Ishikawa (cell line): ENCODE results near the gene CATSPERB.
A peak's percentile ranks its signal among the peaks of the same experiment; 100 is the strongest.

Experiments used
- CEBPB ChIP-seq: IDR thresholded peaks from 2 replicates; pipeline ENCODE4 v1.6.1; 2012
- CREB1 ChIP-seq: IDR thresholded peaks from 2 replicates; pipeline ENCODE4 v1.6.1; 2012; ENCODE audit warnings: low read depth
- EGR1 ChIP-seq: IDR thresholded peaks from 2 replicates; pipeline ENCODE4 v1.6.1; 2012
- EP300 ChIP-seq: IDR thresholded peaks from 2 replicates; pipeline ENCODE4 v1.6.1; 2012; ENCODE audit warnings: borderline replicate concordance
- FOXM1 ChIP-seq: IDR thresholded peaks from 2 replicates; pipeline ENCODE4 v1.6.1; 2012; ENCODE audit warnings: low read depth, borderline replicate concordance
- NFIC ChIP-seq: IDR thresholded peaks from 2 replicates; pipeline ENCODE4 v1.6.1; 2012
- RAD21 ChIP-seq: IDR thresholded peaks from 2 replicates; pipeline ENCODE4 v1.6.1; 2012; ENCODE audit warnings: low read depth
- TAF1 ChIP-seq: IDR thresholded peaks from 2 replicates; pipeline ENCODE4 v1.6.1; 2012; ENCODE audit warnings: low read depth, mild to moderate bottlenecking
- TCF12 ChIP-seq: IDR thresholded peaks from 2 replicates; pipeline ENCODE4 v1.6.1; 2012; ENCODE audit warnings: low read depth
- TEAD4 ChIP-seq: IDR thresholded peaks from 2 replicates; pipeline ENCODE4 v1.6.1; 2012
- YY1 ChIP-seq: IDR thresholded peaks from 2 replicates; pipeline ENCODE4 v1.6.1; 2012; ENCODE audit warnings: low read depth
- ZBTB7A ChIP-seq: IDR thresholded peaks from 2 replicates; pipeline ENCODE4 v1.6.1; 2012; ENCODE audit warnings: low read depth
- TF ChIP-seq, protein P1 (sequence below): IDR thresholded peaks from 2 replicates; pipeline ENCODE4 v1.6.1; 2012
- TF ChIP-seq, protein P2 (sequence below): IDR thresholded peaks from 2 replicates; pipeline ENCODE4 v1.6.1; 2012
- TF ChIP-seq, protein P3 (sequence below): IDR thresholded peaks from 2 replicates; pipeline ENCODE4 v1.6.1; 2012; ENCODE audit warnings: low read depth, mild to moderate bottlenecking

The CATSPERB gene

GRCh38 chr14:91755570-91756295 is 23.8 kb upstream of the CATSPERB start:
- TF ChIP-seq CREB1 (0 out of 2 replicates have a peak, but pooled peaks have one; percentile 18), EP300 (peak; percentile 74; the same call in 1 of the 2 replicates), EGR1 (no peak), YY1 (no peak), TEAD4 (peak; percentile 83), FOXM1 (peak; percentile 80), TCF12 (peak; percentile 60), NFIC (peak; percentile 62), ZBTB7A (no peak), RAD21 (no peak), TAF1 (no peak), CEBPB (peak; percentile 99)
- TF ChIP-seq, protein P1, sequence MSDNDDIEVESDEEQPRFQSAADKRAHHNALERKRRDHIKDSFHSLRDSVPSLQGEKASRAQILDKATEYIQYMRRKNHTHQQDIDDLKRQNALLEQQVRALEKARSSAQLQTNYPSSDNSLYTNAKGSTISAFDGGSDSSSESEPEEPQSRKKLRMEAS: 0 out of 2 replicates have a peak, but pooled peaks have one; percentile 31
- TF ChIP-seq, protein P2, sequence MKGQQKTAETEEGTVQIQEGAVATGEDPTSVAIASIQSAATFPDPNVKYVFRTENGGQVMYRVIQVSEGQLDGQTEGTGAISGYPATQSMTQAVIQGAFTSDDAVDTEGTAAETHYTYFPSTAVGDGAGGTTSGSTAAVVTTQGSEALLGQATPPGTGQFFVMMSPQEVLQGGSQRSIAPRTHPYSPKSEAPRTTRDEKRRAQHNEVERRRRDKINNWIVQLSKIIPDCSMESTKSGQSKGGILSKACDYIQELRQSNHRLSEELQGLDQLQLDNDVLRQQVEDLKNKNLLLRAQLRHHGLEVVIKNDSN: no peak
- TF ChIP-seq, protein P3, sequence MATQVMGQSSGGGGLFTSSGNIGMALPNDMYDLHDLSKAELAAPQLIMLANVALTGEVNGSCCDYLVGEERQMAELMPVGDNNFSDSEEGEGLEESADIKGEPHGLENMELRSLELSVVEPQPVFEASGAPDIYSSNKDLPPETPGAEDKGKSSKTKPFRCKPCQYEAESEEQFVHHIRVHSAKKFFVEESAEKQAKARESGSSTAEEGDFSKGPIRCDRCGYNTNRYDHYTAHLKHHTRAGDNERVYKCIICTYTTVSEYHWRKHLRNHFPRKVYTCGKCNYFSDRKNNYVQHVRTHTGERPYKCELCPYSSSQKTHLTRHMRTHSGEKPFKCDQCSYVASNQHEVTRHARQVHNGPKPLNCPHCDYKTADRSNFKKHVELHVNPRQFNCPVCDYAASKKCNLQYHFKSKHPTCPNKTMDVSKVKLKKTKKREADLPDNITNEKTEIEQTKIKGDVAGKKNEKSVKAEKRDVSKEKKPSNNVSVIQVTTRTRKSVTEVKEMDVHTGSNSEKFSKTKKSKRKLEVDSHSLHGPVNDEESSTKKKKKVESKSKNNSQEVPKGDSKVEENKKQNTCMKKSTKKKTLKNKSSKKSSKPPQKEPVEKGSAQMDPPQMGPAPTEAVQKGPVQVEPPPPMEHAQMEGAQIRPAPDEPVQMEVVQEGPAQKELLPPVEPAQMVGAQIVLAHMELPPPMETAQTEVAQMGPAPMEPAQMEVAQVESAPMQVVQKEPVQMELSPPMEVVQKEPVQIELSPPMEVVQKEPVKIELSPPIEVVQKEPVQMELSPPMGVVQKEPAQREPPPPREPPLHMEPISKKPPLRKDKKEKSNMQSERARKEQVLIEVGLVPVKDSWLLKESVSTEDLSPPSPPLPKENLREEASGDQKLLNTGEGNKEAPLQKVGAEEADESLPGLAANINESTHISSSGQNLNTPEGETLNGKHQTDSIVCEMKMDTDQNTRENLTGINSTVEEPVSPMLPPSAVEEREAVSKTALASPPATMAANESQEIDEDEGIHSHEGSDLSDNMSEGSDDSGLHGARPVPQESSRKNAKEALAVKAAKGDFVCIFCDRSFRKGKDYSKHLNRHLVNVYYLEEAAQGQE: no peak

GRCh38 chr14:91754819-91755218 is 22.9 kb upstream of the CATSPERB start:
- TF ChIP-seq YY1 (no peak), CEBPB (no peak), TEAD4 (0 out of 2 replicates have a peak, but pooled peaks have one; percentile 17), NFIC (peak; percentile 55), RAD21 (no peak), ZBTB7A (no peak), FOXM1 (no peak), EP300 (no peak)
- TF ChIP-seq, protein P2: no peak
- TF ChIP-seq, protein P1: no peak; the same call in 1 of the 2 replicates

DNA sequence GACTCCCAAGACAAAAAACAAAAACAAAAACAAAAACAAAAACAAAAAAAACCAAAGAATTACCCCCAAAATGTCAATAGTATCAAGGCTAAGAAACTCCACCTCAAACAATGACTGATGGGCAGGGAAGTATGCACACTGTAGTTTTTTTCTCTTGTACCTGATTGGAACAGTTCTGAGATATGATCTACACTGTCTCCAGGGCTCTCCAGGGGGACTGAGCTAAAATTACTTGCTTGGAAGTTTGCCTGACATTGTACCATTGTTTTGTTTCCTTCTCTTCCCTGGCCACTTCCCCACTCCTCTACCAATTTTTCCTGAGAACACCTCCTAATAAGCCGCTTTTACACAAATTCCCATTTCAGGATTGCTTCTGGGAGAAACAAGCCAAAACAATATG is 22.3 kb upstream of the CATSPERB start:
- TF ChIP-seq CREB1: no peak
- TF ChIP-seq RAD21: no peak
- TF ChIP-seq, protein P3: no peak
- TF ChIP-seq, protein P2: no peak; the same call in 1 of the 2 replicates
- peak; percentile 43; the same call in 1 of the 2 replicates for TF ChIP-seq FOXM1
- no peak for TF ChIP-seq TCF12
- TF ChIP-seq CEBPB: no peak
- TF ChIP-seq NFIC: peak; percentile 76
- TF ChIP-seq TEAD4: peak; percentile 32; the same call in 1 of the 2 replicates
- peak; percentile 58; the same call in 1 of the 2 replicates for TF ChIP-seq EP300
- TF ChIP-seq ZBTB7A: no peak
- TF ChIP-seq TAF1: no peak
- no peak for TF ChIP-seq EGR1
- TF ChIP-seq, protein P1: no peak; the same call in 1 of the 2 replicates
- TF ChIP-seq YY1: no peak

- TF ChIP-seq CREB1 (no peak), ZBTB7A (no peak), TAF1 (no peak), CEBPB (no peak)
Observed at GRCh38 chr14:91753501-91754128, 21.7 kb upstream of the CATSPERB start.

- TF ChIP-seq NFIC: no peak
- TF ChIP-seq, protein P2: no peak
- no peak for TF ChIP-seq RAD21
Observed at GRCh38 chr14:91752961-91753360, 21.1 kb upstream of the CATSPERB start.
